ENCODE data around the gene OR4X1. TPM values are rescaled to one million over a fixed set of nuclear protein-coding genes. Genes with fewer than 3 reads are reported as not detected.
"Not testable (repeated sequence)": the region's sequence is repeated elsewhere in the genome, so short reads cannot be mapped to it uniquely, and the experiment has no call there.

The OR4X1 gene
- total and polyA plus RNA-seq, 2 donors (not counting 3 experiments of a cell fraction or from before 2014, with no cell fraction given) = not detected

DNA sequence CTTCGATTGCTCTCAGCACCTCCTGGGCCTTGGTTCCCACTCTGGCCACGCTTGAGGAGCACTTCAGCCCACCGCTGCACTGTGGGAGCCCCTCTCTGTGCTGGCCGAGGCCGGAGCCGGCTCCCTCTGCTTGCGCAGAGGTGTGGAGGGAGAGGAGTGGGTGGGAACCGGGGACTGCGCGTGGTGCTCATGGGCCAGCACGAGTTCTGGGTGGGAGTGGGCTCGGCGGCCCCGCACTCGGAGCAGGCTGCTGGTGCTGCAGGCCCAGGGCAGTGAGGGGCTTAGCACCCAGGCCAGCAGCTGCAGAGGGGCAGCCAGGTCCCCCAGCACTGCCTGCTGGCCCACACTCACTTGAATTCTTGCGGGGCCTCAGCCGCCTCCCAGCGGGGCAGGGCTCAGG lies 34.9 kb upstream of the OR4X1 start:
- dilution Hi-C loops (cut with MboI; ENCODE audit: extremely low pct_ligation_motif_present, low sequenced_read_pairs) = no loop called here
- intact Hi-C loops (cut with micrococcal nuclease) = no loop called here

DNA sequence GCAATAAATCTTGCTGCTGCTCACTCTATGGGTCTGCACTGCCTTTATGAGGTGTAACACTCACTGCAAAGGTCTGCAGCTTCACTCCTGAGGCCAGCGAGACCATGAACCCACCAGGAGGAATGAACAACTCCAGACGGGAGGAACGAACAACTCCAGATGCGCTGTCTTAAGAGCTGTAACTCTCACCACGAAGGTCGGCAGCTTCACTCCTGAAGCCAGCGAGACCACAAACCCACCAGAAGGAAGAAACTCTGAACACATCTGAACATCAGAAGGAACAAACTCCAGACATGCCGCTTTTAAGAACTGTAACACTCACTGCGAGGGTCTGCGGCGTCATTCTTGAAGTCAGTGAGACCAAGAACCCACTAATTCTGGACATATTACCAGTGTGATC lies 33.6 kb upstream of the OR4X1 start:
- H2AFZ ChIP-seq (ENCODE audit: low read depth, low read length); H3K79me2 ChIP-seq (ENCODE audit: control insufficient read depth, insufficient read depth, low read length); H3K27ac ChIP-seq (ENCODE audit: insufficient read depth, low read depth, low read length); H3K36me3 ChIP-seq (ENCODE audit: control insufficient read depth in 2 of 2, extremely low read depth in 1 of 2, insufficient read depth in 2 of 2, low read length in 2 of 2); CTCF ChIA-PET; DNase-seq (ENCODE audit: low read depth, low spot score); H4K20me1 ChIP-seq (replicated peaks; ENCODE audit: control insufficient read depth, extremely low read depth, insufficient read depth, low read length); intact Hi-C loops (cut with micrococcal nuclease); BruUV-seq (replicated peaks); H3K9ac ChIP-seq (replicated peaks; ENCODE audit: extremely low read depth, insufficient read depth, low read length); H3K27me3 ChIP-seq (ENCODE audit: control insufficient read depth in 2 of 2, insufficient read depth in 2 of 2, low read length in 2 of 2); H3K4me3 ChIP-seq (replicated peaks in 1 of 3; ENCODE audit: insufficient read depth in 1 of 3, low read depth in 1 of 3, low read length in 3 of 3); H3K9me1 ChIP-seq (replicated peaks; ENCODE audit: control insufficient read depth, extremely low read depth, insufficient read depth, low read length); H3K4me2 ChIP-seq (ENCODE audit: insufficient read depth, low read length); POLR2A ChIA-PET; H3K4me1 ChIP-seq (ENCODE audit: control insufficient read depth, extremely low read depth, insufficient read depth, low read length); H3K9me3 ChIP-seq (replicated peaks; ENCODE audit: control insufficient read depth, insufficient read depth, low read length); FAIRE-seq; dilution Hi-C loops (cut with MboI; ENCODE audit: extremely low pct_ligation_motif_present, low sequenced_read_pairs): not testable (repeated sequence)

More for the DNA sequence above, 34.9 kb upstream of the OR4X1 start:
- H3K9me3 ChIP-seq (replicated peaks; ENCODE audit: control insufficient read depth, insufficient read depth, low read length) = no peaks in the 10 kb centered on the region
- H4K20me1 ChIP-seq (replicated peaks; ENCODE audit: control insufficient read depth, extremely low read depth, insufficient read depth, low read length) = no peaks in the 10 kb centered on the region
- DNase-seq (ENCODE audit: low read depth, low spot score) = no peak
- no peak overlapping the region for H3K4me3 ChIP-seq (replicated peaks in 1 of 3; ENCODE audit: insufficient read depth in 1 of 3, low read depth in 1 of 3, low read length in 3 of 3)
- no peaks in the 10 kb centered on the region for H3K9me1 ChIP-seq (replicated peaks; ENCODE audit: control insufficient read depth, extremely low read depth, insufficient read depth, low read length)
- H3K27ac ChIP-seq (ENCODE audit: insufficient read depth, low read depth, low read length) = no peak overlapping the region
- H3K4me2 ChIP-seq (ENCODE audit: insufficient read depth, low read length) = no peak overlapping the region
- no peak for FAIRE-seq
- no peaks in the 10 kb centered on the region for H3K36me3 ChIP-seq (ENCODE audit: control insufficient read depth in 2 of 2, extremely low read depth in 1 of 2, insufficient read depth in 2 of 2, low read length in 2 of 2)
- BruUV-seq (replicated peaks) = no TSS peak
- no peaks in the 10 kb centered on the region for H3K27me3 ChIP-seq (ENCODE audit: control insufficient read depth in 2 of 2, insufficient read depth in 2 of 2, low read length in 2 of 2)
- no peaks in the 10 kb centered on the region for H3K79me2 ChIP-seq (ENCODE audit: control insufficient read depth, insufficient read depth, low read length)
- H3K4me1 ChIP-seq (ENCODE audit: control insufficient read depth, extremely low read depth, insufficient read depth, low read length) = no peaks in the 10 kb centered on the region
- H3K9ac ChIP-seq (replicated peaks; ENCODE audit: extremely low read depth, insufficient read depth, low read length) = no peak overlapping the region
- ChIA-PET POLR2A (no interaction called here), CTCF (interaction anchor here (0.6 kb wide), 1 partner anchor 16 kb away, joined by 3 read pairs; no protein-coding TSS in a partner anchor)
- no peak for TF ChIP-seq GATA2 (IDR thresholded peaks at IDR 0.05; ENCODE audit: insufficient read depth, insufficient read length, low read depth, low read length)
- no peak for TF ChIP-seq EZH2 (IDR thresholded peaks at IDR 0.05; ENCODE audit: borderline replicate concordance, low read depth, low read length, severe bottlenecking)
- TF ChIP-seq POLR2A (IDR thresholded peaks at IDR 0.05; ENCODE audit: low read depth, low read length) = no peak
- no peak for TF ChIP-seq JUN (IDR thresholded peaks at IDR 0.05; ENCODE audit: borderline replicate concordance, insufficient read depth, insufficient read length, low read depth)
- TF ChIP-seq, protein P1, sequence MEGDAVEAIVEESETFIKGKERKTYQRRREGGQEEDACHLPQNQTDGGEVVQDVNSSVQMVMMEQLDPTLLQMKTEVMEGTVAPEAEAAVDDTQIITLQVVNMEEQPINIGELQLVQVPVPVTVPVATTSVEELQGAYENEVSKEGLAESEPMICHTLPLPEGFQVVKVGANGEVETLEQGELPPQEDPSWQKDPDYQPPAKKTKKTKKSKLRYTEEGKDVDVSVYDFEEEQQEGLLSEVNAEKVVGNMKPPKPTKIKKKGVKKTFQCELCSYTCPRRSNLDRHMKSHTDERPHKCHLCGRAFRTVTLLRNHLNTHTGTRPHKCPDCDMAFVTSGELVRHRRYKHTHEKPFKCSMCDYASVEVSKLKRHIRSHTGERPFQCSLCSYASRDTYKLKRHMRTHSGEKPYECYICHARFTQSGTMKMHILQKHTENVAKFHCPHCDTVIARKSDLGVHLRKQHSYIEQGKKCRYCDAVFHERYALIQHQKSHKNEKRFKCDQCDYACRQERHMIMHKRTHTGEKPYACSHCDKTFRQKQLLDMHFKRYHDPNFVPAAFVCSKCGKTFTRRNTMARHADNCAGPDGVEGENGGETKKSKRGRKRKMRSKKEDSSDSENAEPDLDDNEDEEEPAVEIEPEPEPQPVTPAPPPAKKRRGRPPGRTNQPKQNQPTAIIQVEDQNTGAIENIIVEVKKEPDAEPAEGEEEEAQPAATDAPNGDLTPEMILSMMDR (IDR thresholded peaks at IDR 0.05; ENCODE audit: extremely low read depth in 1 of 2, insufficient read depth in 1 of 2, low read depth in 1 of 2, low read length in 2 of 2) = no peak
- TF ChIP-seq MAX (IDR thresholded peaks at IDR 0.05; ENCODE audit: insufficient read depth, insufficient read length) = no peak
- TF ChIP-seq FOS (IDR thresholded peaks at IDR 0.05; ENCODE audit: borderline replicate concordance, insufficient read depth, low read length) = no peak
- no peak for TF ChIP-seq MYC (IDR thresholded peaks at IDR 0.05; ENCODE audit: low read depth, low read length)
- TF ChIP-seq POLR2AphosphoS5 (IDR thresholded peaks at IDR 0.05; ENCODE audit: insufficient read depth, low read depth, low read length) = no peak
- H2AFZ ChIP-seq (ENCODE audit: low read depth, low read length) = no peak overlapping the region

All from endothelial cell of umbilical vein (primary cell).